Mesenchymal stem cell (in vitro differentiated cells and primary cell): ENCODE data around the gene SERP2.
A peak's percentile ranks its signal among the peaks of the same experiment; 100 is the strongest.

Source experiments
- DNase-seq: peaks from one replicate; pipeline ENCODE4 v3.0.0-alpha.2; 2013
- H2AFZ ChIP-seq: one replicate; pipeline ENCODE4 v1.6.1; 2013; ENCODE audit warnings: low read depth, mild to moderate bottlenecking, control low read depth, inconsistent platforms, low read length, moderate library complexity
- H2AK5ac ChIP-seq: 2 replicates; pipeline ENCODE4 v1.6.1; 2013; ENCODE audit warnings: low read length, moderate library complexity, mild to moderate bottlenecking, inconsistent platforms; ENCODE audit not compliant: severe bottlenecking
- H2BK120ac ChIP-seq: one replicate; pipeline ENCODE4 v1.6.1; 2013; ENCODE audit warnings: low read depth, mild to moderate bottlenecking, inconsistent platforms, low read length, moderate library complexity
- H2BK12ac ChIP-seq, 2 experiments: one replicate each; pipeline ENCODE4 v1.6.1; 2013; ENCODE audit warnings: inconsistent platforms in 2 of 2, low read length in 2 of 2, mild to moderate bottlenecking in 2 of 2, moderate library complexity in 2 of 2, control low read depth in 1 of 2
- H2BK15ac ChIP-seq: one replicate; pipeline ENCODE4 v1.6.1; 2013; ENCODE audit warnings: mild to moderate bottlenecking, low read depth, inconsistent platforms; ENCODE audit not compliant: poor library complexity, severe bottlenecking
- H2BK5ac ChIP-seq: 2 replicates; pipeline ENCODE4 v1.6.1; 2013; ENCODE audit warnings: low read depth, mild to moderate bottlenecking, low read length, control low read depth, inconsistent platforms; ENCODE audit not compliant: poor library complexity, severe bottlenecking
- H3K14ac ChIP-seq, 2 experiments: one replicate each; pipeline ENCODE4 v1.6.1; 2013; ENCODE audit warnings: inconsistent platforms in 2 of 2, low read length in 2 of 2, control low read depth in 1 of 2, mild to moderate bottlenecking in 1 of 2, moderate library complexity in 1 of 2
- H3K18ac ChIP-seq, 2 experiments: one replicate each; pipeline ENCODE4 v1.6.1; 2013; ENCODE audit warnings: inconsistent platforms in 2 of 2, low read length in 2 of 2, control low read depth in 1 of 2, low read depth in 1 of 2, mild to moderate bottlenecking in 1 of 2
- H3K23ac ChIP-seq, 2 experiments: one replicate each; pipeline ENCODE4 v1.6.1; 2013; ENCODE audit warnings: inconsistent platforms in 2 of 2, low read length in 2 of 2, mild to moderate bottlenecking in 2 of 2, moderate library complexity in 2 of 2, control low read depth in 1 of 2
- H3K27ac ChIP-seq: 2 replicates; pipeline ENCODE4 v1.5.1; 2013; ENCODE audit warnings: mild to moderate bottlenecking, moderate library complexity, low read length, control low read depth, inconsistent platforms; ENCODE audit not compliant: poor library complexity, severe bottlenecking
- H3K27me3 ChIP-seq, 2 experiments: 2 replicates each; pipeline versions ENCODE4 v1.6.1 to v1.7.0; 2013; ENCODE audit warnings: low read length in 2 of 2, mild to moderate bottlenecking in 2 of 2, moderate library complexity in 2 of 2, control low read depth in 1 of 2, inconsistent platforms in 1 of 2; ENCODE audit not compliant: control insufficient read depth in 1 of 2, insufficient read depth in 1 of 2
- H3K36me3 ChIP-seq, 2 experiments: 2 replicates each; pipeline versions ENCODE4 v1.6.1 to v1.7.0; 2013; ENCODE audit warnings: low read length in 2 of 2, control low read depth in 1 of 2, inconsistent platforms in 1 of 2, low read depth in 1 of 2, mild to moderate bottlenecking in 1 of 2; ENCODE audit not compliant: insufficient read depth in 2 of 2, control insufficient read depth in 1 of 2
- H3K4ac ChIP-seq, 2 experiments: one replicate each; pipeline ENCODE4 v1.6.1; 2013; ENCODE audit warnings: inconsistent platforms in 2 of 2, low read length in 2 of 2, mild to moderate bottlenecking in 2 of 2, moderate library complexity in 2 of 2, control low read depth in 1 of 2, low read depth in 1 of 2
- H3K4me1 ChIP-seq: 2 replicates; pipeline ENCODE4 v1.6.1; 2013; ENCODE audit warnings: low read depth, low read length, control low read depth; ENCODE audit not compliant: control insufficient read depth, insufficient read depth
- H3K4me2 ChIP-seq: 2 replicates; pipeline ENCODE4 v1.6.1; 2013; ENCODE audit warnings: low read length, mild to moderate bottlenecking, inconsistent platforms; ENCODE audit not compliant: poor library complexity, severe bottlenecking
- H3K4me3 ChIP-seq, 2 experiments: 2 replicates each; pipeline versions ENCODE4 v1.5.1 to v1.7.0; 2013; ENCODE audit warnings: low read length in 2 of 2, mild to moderate bottlenecking in 2 of 2, control low read depth in 1 of 2, low read depth in 1 of 2; ENCODE audit not compliant: insufficient read depth in 1 of 2
- H3K79me1 ChIP-seq: replicated peaks from 2 replicates; pipeline ENCODE4 v1.6.1; 2013; ENCODE audit warnings: mild to moderate bottlenecking, control low read depth, low read length, inconsistent platforms; ENCODE audit not compliant: poor library complexity, severe bottlenecking
- H3K9ac ChIP-seq: 2 replicates; pipeline ENCODE4 v1.7.0; 2013; ENCODE audit warnings: mild to moderate bottlenecking, low read length, moderate library complexity
- H3K9me3 ChIP-seq: 2 replicates; pipeline ENCODE4 v1.7.0; 2013; ENCODE audit warnings: mild to moderate bottlenecking, low read length; ENCODE audit not compliant: control insufficient read depth
- H4K8ac ChIP-seq: one replicate; pipeline ENCODE4 v1.6.1; 2013; ENCODE audit warnings: inconsistent platforms, mild to moderate bottlenecking, low read length, moderate library complexity
- H4K91ac ChIP-seq: one replicate; pipeline ENCODE4 v1.6.1; 2013; ENCODE audit warnings: mild to moderate bottlenecking, low read length, inconsistent platforms
- WGBS: methylation state at CpG from one replicate; pipeline ENCODE4 v1.1.7; 2013; ENCODE audit warnings: mixed read lengths; 5-methylcytosine and 5-hydroxymethylcytosine counted together

The SERP2 gene

GRCh38 chr13:44435142-44435918 lies 61.7 kb downstream of the SERP2 start:
- peak; percentile 99 for DNase-seq
- H3K9me3 ChIP-seq: no peaks in the 10 kb centered on the region
- no peak overlapping the region for H2BK12ac ChIP-seq

GRCh38 chr13:44435919-44436510 lies 62.4 kb downstream of the SERP2 start:
- Histone ChIP-seq H2BK12ac (no peak overlapping the region), H2AK5ac (peak overlapping the region; percentile 95), H3K9ac (peak overlapping the region; percentile 96), H3K14ac (peak overlapping the region in 1 of 2 experiments; percentile 81), H3K27ac (peak overlapping the region; percentile 96), H2AFZ (no peak overlapping the region), H3K4me2 (peak overlapping the region; percentile 78), H3K4me1 (peaks cover 10% of the 10 kb centered on the region), H3K4me3 (peak overlapping the region; percentile 80), H4K8ac (peak overlapping the region; percentile 81), H3K79me1 (peaks cover 10% of the 10 kb centered on the region), H2BK15ac (peak overlapping the region; percentile 83), H2BK120ac (no peak overlapping the region), H3K18ac (peak overlapping the region; percentile 90 to 92), H2BK5ac (peak overlapping the region; percentile 63), H3K9me3 (no peaks in the 10 kb centered on the region), H4K91ac (peak overlapping the region; percentile 84), H3K23ac (peak overlapping the region in 1 of 2 experiments; percentile 40), H3K4ac (peak overlapping the region in 1 of 2 experiments; percentile 96), H3K36me3 (peaks cover 7 to 35% of the 10 kb centered on the region in 2 experiments), H3K27me3 (no peaks in the 10 kb centered on the region)
- DNase-seq: no peak
- 0% methylated on average over 7 of the region's 9 CpGs for WGBS

More at GRCh38 chr13:44435142-44435918, 61.7 kb downstream of the SERP2 start:
- Histone ChIP-seq H2AFZ (no peak overlapping the region), H3K23ac (peak overlapping the region in 1 of 2 experiments; percentile 40), H3K27ac (peak overlapping the region; percentile 96), H3K4me3 (peak overlapping the region; percentile 80), H2BK120ac (no peak overlapping the region), H3K4me2 (peak overlapping the region; percentile 78), H4K91ac (peak overlapping the region; percentile 84), H3K27me3 (no peaks in the 10 kb centered on the region), H3K79me1 (peaks cover 9% of the 10 kb centered on the region), H3K9ac (peak overlapping the region; percentile 96), H4K8ac (peak overlapping the region; percentile 81), H3K14ac (peak overlapping the region in 1 of 2 experiments; percentile 81), H2BK5ac (peak overlapping the region; percentile 63), H2BK15ac (peak overlapping the region; percentile 83), H3K36me3 (peaks cover 7 to 38% of the 10 kb centered on the region in 2 experiments), H3K4me1 (peaks cover 9% of the 10 kb centered on the region), H3K18ac (peak overlapping the region; percentile 90 to 92), H3K4ac (peak overlapping the region in 1 of 2 experiments; percentile 96), H2AK5ac (peak overlapping the region; percentile 95)
- WGBS: under 1% methylated on average over 51 of the region's 51 CpGs

GRCh38 chr13:44436589-44437337 lies 63.1 kb downstream of the SERP2 start:
- WGBS: 0% methylated on average over 30 of the region's 38 CpGs
- H2AFZ ChIP-seq: no peak overlapping the region
- H2BK12ac ChIP-seq: no peak overlapping the region
- H3K23ac ChIP-seq: no peak overlapping the region
- no peak overlapping the region for H4K91ac ChIP-seq
- no peaks in the 10 kb centered on the region for H3K9me3 ChIP-seq
- no peak overlapping the region for H3K4ac ChIP-seq
- H3K36me3 ChIP-seq: peaks cover 7 to 28% of the 10 kb centered on the region in 2 experiments
- peaks cover 10% of the 10 kb centered on the region for H3K4me1 ChIP-seq
- H2BK15ac ChIP-seq: no peak overlapping the region
- no peak overlapping the region for H3K14ac ChIP-seq
- H3K79me1 ChIP-seq: peaks cover 11% of the 10 kb centered on the region
- peak overlapping the region; percentile 78 for H3K4me2 ChIP-seq
- H2AK5ac ChIP-seq: no peak overlapping the region
- no peak overlapping the region for H4K8ac ChIP-seq
- H3K27me3 ChIP-seq: no peaks in the 10 kb centered on the region
- peak overlapping the region; percentile 96 for H3K9ac ChIP-seq
- H3K4me3 ChIP-seq: peak overlapping the region; percentile 68 to 80
- H3K27ac ChIP-seq: peak overlapping the region; percentile 96
- peak overlapping the region in 1 of 2 experiments; percentile 77 for H3K18ac ChIP-seq
- H2BK120ac ChIP-seq: peak overlapping the region; percentile 44
- peak; percentile 97 for DNase-seq
- H2BK5ac ChIP-seq: no peak overlapping the region
